Activated CD8-positive, alpha-beta memory T cell treated with anti-CD3 and anti-CD28 coated beads for 4 hours (primary cell): ENCODE results near the gene SLTM.
"Not testable (repeated sequence)": the region's sequence is repeated elsewhere in the genome, so short reads cannot be mapped to it uniquely, and the experiment has no call there.

Experiments
- DNase-seq, 2 donors: peaks; one replicate each; pipeline ENCODE4 v3.0.0-alpha.2; 2020; ENCODE audit warnings: low read depth in 2 of 2

The SLTM gene

DNA sequence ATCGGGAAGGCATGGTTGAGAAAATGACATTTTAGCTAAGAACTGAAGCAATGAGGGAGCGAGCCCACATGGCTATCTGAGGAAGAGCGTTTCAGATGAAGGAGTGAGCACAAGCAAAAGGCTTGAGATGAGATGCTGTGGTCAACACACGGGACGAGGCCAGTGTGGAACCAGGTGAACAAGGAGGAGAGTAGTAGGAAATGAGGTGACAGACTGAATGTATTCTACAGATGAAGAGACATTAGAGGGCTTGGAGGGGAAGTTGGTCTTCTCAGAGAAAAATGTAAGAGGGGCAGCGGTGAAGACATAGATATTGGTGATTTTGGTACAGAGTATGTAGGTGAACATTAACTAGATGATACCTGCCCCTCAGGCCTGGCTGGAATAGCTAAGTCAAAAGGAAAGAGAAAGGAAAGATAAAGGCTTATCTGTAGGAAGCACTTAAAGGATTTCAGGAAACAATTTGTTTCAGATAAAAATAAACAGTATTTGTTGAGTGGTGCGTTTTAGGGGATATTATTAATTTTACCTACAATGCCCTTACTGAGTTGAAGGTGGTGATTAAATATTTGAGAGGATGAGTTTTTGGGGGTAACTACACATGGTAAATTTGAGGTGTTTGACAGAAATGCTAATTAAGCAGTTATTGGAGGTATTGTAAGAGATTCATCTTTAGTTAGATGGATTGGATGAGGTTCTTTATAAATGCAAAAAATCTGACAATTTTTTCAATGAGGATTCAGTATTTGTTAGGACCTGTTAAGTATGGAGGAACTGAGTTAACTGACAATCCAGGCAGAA is 57.0 kb downstream of the SLTM start:
- no peak for DNase-seq

DNA sequence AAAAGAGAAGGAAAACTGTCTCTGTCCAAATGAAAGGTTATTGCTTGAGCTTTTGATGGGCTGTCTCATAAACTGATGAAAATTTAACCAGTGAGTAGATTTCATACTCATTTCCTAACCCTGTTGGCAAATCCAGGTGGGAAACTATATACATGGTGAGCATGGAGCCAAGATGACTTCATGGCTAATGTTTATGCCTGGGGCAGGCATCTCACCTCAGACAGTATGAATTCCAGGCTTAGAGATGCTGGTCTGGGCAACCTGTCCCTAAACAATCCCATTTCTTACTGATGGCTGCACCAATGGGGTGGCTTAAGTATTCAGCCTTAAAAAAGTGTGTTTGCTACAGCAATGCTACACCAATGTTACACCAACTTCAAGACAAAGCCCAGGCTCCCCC is 58.1 kb downstream of the SLTM start:
- DNase-seq = no peak

DNA sequence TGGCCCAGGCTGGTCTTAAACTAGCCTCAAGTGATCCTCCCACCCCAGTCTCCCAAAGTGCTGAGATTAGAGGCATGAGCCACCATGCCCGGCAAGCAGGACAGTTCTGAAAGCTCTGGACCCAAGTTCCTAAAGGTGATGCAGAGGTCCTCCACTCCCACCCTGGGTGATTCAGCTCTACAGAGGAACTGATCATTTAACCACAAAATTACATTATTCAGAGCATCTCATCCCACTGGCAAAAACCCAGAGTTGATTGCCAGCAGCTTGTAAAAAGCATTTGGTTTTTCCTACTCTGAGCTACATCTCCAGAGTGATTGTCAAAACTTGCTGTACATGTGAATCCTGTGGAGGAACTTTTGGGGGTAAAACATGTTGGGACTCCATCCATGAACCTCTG is 60.2 kb downstream of the SLTM start:
- no peak for DNase-seq

DNA sequence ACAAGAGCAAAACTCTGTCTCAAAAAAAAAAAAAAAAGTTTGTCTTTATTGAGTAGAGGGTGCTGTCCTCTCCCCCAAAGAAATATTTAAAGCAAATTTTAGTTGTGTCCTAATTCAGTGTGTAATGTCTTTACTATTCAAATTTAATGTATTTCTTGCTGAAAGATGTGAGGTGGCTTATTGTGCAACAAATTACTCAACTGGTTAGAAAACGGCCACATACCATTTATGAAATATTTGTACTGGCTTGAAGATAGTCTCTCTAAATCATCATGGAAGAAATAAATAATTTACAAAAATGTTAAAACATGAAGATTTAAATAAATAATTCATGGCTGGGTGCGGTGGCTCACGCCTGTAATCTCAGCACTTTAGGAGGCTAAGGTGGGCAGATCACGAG is 63.0 kb downstream of the SLTM start:
- no peak for DNase-seq

DNA sequence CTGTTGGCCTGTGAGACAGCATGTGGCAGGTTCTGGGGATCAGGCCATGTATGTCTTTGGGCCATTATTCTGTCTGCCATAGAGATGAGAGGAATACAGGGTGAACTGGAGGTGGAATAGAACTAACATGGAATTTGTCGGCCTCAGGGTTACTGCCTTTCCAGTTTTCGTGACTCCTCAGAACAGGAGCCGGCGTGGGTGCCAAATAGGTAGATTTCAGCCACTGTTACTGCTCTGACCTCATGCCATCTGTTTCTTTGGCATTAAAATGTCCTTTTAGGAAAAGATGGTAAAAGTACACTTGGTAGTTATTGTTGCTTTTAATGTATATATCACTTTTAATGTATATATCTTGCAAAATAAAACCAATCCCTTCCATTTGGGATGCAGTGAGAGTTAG is 65.6 kb downstream of the SLTM start:
- DNase-seq = no peak

DNA sequence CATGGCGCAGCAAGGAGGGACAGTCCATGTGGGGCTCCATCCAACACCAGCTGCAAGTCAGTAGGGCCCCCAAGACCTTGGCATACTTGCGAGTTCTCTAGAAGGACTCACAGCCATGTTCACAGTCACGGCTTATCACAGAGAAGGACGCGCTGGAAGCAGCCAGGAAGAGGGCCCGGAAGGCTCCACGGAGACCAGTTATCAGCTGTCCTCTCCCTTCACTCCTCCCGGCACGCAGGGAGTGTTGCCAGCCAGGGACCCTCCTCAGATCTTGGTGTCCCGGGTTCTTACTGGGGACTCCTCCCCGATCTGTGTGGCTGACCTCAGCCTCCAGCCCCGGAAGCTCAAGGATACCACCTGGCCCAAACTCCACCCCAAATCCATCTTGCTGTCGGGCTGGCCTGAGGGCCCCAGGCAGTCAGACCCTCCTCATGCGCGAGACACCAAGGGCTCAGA is 68.0 kb downstream of the SLTM start:
- DNase-seq = no peak

DNA sequence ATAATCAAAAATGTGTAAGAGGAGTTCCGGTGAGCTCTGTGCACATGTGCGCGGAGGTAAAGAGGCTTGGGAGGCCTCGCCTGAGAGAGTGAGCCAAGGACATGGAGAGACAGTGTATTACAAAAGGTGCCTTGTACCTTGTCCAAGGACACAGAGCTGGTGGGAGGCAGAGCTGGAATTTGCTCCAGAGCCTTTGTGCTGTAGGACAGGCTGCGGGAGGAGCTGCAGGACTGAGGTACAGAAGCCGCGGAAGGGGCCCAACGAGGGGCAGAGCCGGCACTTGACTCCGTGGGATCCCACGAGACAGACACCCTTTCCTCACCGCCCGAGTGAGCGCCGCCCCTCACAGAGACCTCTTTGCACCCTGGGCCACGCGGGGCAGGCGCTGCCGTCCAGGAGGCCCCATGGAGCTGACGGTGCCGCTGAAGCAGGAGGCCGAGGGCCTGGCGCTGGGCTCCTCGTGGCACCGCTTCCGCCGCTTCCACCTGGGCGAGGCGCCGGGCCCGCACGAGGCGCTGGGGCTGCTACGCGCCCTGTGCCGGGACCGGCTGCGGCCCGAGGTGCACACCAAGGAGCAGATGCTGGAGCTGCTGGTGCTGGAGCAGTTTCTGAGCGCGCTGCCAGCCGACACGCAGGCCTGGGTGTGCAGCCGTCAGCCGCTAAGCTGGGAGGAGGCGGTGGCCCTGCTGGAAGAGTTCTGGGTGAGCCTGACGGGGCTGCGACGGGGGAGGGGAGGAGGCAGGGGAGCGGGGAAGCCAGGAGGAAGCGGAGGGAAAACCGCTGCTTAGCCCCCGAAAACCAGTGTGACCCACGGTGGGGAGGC is 68.7 kb downstream of the SLTM start:
- no peak for DNase-seq

DNA sequence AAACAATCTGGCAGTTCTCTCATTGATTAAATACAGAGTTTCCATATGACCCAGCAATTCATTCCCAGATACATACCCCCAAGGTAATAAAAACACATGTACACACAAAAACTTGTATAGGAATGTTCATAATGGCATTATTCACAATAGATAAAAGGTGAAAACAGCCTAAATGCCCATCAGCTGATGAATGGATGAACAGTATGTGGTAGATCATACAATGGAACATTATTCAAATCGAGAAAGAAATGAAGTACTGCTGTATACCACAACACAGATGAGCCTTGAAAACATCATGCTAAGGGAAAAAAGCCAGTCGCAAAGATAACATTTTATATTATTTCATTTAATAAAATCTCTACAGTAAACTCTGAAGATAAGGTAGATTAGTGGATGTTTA is 71.2 kb downstream of the SLTM start:
- DNase-seq = no peak

DNA sequence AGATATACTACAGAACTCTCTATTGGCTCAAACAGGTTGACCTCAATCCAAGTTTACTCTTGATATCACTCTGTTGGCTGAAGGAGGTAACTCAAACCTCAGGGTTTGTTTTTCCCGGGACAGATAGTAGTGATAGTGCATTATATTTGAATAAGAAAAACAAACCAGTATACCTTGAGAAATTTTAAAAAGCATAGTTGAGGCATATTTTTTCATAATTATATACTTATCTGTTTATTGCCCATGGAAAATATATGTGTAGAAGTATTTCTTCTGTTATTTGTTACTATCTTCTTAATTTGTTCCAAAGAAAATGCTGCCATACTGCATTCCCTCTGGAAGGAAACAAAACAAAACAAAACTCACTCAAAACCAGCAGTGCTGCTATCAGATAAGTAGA is 76.9 kb downstream of the SLTM start:
- DNase-seq = not testable (repeated sequence)

DNA sequence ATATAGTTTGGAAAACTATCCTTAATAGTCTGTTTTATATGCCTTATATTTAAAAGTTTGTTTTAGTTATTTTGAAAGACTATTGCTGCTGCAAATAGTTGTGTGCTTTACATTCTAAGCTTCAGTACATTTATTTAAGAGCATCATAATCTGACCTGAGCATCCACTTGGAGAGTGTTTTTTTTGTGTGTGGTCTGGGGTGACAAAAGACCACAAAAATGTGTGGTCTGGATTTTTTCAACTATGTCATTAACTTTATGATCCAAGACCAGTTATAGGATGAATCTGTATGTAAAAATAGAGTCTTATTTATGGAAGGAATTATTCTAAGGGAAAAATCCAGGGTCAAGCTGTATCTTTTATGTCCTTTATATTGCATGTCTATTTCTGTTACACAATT is 77.4 kb downstream of the SLTM start:
- no peak for DNase-seq

DNA sequence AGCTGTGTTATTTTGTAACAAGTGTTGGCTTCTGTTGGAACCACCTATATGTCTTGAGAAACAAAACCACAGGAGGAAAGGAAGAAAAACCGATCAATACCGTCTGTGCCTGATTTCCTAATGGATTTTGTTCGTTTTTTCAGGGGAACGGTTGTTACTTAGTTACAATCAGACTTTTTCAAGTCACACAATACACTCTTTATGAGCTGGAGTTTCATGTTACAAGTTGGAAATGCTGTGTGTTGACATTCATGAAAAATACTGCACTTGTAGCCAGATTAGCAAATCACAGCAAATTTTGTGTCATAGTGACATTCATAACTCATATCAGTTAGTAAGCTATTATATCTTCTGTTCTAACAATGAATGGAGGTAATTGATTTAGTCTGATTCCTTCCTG is 78.9 kb downstream of the SLTM start:
- no peak for DNase-seq

DNA sequence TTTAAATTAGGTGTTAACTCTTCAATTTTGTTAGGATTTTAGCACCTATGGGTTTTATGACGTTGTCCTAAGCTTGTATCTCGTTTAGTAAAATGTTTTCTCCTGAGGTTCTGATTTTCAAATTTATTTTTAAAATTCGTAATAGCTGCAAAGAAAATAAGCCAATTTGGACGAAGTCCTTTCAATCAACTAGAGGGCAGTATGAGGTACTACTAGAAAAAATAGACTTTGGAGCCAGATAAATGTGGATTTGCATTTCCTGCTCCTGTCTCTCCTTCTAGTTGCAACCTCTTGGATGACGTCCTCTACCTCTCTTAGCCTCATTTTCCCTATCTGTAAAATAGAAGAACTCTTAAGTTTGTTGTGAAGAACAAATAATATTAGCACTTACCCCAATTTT is 81.1 kb downstream of the SLTM start:
- no peak for DNase-seq

DNA sequence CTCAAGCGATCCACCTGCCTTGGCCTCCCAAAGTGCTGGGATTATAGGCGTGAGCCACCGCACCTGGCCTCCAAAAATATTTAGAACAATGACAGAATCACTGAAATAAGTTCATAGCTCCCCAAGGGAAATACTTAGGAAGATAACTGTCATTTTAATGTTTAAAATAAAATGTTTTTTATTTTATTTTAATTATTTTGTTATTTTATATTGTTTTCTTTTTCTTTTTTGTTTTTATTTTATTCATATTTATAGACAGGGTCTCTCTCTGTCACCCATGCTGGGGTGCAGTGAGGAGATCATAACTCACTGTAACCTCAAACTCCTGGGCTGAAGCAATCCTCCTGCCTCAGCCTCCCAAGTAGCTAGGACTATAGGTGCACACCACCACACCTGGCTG is 82.3 kb downstream of the SLTM start:
- DNase-seq = not testable (repeated sequence)

DNA sequence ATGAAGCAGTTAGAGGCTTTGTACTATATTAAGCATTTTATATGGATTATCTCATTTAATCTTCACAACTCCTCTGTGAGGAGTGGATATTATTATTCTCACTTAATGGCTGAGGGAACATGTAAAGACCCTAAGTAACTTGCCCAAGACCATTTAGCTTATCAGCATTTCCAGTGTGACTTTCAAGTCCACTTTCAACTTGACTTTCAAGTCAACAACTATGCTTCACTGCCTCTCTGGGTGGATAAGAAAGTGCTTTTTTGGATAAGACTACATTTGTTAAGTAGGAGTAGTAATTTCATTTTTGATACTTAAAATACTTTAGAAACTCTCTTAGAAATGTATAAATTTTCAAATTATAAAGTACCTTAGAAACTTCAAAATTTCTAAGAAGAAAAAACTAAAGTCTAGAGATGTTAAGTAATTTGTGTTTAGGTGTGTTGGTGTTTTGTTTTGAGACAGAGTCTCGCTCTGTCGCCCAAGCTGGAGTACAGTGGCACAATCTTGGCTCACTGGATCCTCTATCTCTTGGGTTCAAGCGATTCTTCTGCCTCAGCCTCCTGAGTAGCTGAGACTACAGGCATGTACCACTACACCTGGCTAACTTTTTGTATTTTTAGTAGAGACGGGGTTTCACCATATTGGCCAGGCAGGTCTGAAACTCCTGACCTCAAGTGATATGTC is 90.6 kb downstream of the SLTM start:
- DNase-seq = no peak

DNA sequence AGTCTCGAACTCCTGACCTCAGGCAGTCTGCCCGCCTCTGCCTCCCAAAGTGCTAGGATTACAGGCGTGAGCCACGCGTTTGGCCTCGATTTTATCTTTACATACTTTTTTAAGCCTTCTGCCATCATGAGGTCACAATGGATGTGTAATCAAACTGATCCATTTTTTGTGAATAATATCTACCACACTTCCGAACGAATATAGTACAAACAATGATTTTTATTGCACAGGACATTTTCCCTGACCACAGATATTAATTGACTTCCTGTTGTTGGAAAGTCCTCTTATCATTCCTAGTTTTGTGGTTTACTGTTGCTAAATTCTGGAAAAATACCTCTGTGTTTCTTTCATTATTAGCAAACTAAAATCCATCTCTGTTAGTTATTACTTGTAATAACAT is 93.4 kb downstream of the SLTM start:
- DNase-seq = no peak

DNA sequence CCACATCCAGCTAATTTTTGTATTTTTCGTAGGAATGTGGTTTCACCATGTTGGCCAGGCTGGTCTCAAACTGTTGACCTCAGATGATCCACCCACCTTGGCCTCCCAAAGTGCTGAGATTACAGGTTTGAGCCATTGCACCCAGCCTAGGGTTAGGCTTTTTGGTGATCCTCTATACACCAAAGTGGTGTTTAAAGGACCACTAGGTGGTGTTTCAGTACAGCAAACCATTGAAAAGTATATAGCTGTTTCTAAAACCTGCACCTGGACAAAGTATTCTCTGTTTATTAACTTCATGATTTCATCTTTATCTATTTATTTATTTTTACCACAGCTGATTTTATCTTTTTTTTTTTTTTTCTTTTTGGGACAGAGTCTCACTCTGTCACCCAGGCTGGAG is 94.0 kb downstream of the SLTM start:
- no peak for DNase-seq

DNA sequence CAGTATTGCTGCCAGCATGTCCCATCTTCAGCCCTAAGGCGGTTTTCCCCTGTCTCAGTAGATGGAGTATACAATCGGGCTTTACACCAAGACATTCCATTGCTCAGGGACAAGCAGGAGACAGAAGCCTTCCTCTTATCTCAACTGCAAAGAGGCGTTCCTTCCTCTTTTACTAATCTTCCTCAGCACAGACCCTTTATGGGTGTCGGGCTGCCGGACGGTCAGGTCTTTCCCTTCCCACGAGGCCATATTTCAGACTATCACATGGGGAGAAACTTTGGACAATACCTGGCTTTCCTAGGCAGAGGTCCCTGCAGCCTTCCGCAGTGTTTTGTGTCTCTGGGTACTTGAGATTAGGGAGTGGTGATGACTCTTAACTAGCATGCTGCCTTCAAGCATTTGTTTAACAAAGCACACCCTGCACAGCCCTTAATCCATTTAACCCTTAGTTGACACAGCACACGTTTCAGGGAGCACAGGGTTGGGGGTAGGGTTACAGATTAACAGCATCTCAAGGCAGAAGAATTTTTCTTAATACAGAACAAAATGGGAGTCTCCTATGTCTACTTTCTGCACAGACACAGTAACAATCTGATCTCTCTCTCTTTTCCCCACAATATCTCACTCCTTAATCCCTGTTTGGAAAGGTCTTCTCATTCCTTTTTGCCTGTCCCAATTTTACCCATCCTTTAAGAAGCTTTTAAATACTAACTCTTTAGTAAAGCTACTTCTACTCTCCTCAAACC is 99.6 kb downstream of the SLTM start:
- DNase-seq = not testable (repeated sequence)

DNA sequence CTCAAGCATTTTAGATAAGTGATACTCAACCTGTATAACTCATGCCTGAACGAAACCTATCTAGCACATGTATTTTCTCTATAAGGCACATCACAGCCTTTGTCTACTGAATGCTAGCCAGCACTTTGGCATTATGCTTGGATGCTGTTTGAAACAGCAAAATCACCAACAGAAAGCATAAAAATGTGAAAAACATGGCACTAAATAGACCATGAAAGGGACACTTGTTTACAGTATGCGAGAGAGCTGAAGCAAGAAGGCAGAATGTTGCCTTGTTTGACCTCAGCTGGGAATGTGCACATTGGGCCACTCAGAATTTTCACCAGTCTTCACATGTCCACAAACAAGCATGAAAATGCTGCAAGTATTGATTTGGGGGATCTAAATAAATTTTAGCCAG is 102.9 kb downstream of the SLTM start:
- DNase-seq = no peak
